ENCODE data around the gene TMEM26.

The TMEM26 gene

DNA sequence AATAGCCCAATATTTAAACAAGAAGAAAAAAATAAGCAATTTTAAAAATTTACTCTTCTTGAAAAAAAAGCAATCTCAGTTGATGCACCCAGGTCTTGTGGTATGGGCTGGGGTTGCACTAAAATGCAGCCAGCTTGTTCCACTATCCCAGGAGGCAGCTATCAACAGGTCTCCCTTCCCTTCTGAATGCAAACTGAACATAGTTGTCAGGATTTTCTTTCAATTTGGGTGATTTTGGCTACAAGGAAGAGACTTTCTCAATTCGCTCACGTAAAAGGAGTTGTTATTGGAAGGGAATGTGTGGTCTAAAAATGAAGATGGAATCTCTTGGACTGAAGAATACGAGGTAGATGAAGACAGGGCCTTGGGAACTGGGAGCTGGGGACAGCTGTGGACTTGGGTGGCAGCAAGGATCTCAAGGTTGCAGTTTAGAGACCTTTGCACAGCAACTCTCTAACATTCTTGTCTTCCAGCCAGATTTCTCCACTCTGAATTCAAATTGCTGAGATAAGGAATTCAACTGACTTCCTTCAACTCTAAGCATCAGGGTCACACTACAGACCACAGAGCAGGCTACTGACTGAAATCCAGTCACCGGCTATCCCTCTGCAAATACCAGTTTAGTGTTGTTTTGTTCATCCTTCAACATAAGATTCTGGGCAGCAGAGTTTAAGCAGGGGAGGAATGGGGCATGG lies 3.1 kb upstream of the TMEM26 start:
- no peak for DNase-seq

- no peak for DNase-seq
Observed at GRCh38 chr10:61455656-61456055, 2.5 kb upstream of the TMEM26 start.

DNA sequence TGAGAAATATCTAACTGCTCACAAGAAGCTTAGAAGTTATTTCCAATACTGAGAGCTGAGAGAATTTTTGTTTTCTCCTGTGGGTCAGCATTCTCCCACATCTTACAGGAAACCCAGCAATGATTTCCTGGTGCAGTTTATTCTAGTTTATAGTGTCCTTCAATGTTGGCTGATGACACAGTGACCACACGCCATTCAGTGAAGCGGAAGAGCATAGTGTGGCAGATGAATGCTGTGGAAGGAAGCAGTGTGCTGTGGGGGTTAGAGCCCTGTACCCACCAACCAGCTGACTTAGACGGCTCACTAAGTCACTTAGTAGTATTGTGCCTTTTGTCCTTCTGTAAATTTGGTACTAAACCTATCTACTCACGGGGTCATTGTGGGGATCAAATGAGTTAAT lies 1.4 kb upstream of the TMEM26 start:
- DNase-seq: no peak

GRCh38 chr10:61452151-61452651 lies 980 bp downstream of the TMEM26 start:
- DNase-seq: no peak

- no peak for DNase-seq
Observed at GRCh38 chr10:61451357-61451756, 1.8 kb downstream of the TMEM26 start.

- no peak for DNase-seq
Observed at GRCh38 chr10:61448841-61449600, 4.2 kb downstream of the TMEM26 start.

GRCh38 chr10:61448091-61448490 lies 5.1 kb downstream of the TMEM26 start:
- no peak for DNase-seq

DNA sequence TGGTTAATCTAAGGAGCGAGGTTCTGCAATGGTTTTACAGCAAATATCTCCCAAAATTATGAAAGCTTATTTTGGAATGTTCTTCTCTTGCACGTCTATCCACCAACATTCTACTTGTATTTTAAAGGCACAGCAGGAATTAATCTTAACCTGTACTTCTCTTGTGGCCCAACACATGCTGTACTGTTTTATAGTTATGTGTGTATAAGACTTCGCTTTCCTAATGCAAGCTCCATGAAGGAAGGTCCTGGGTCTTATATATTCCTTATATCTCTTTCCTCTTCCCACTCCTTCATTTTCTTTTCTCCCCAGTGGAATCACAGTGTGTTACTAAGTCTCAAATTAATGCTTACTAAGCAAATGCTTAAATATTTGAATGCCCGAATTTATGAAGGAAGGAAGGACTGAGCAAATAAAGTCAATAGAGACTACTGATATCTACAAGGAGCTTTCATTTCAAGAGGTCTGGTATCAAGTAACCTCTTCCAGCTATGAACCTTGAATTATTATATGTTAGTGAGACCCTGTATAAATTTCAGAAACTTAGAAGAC lies 14.0 kb downstream of the TMEM26 start:
- no peak for DNase-seq

DNA sequence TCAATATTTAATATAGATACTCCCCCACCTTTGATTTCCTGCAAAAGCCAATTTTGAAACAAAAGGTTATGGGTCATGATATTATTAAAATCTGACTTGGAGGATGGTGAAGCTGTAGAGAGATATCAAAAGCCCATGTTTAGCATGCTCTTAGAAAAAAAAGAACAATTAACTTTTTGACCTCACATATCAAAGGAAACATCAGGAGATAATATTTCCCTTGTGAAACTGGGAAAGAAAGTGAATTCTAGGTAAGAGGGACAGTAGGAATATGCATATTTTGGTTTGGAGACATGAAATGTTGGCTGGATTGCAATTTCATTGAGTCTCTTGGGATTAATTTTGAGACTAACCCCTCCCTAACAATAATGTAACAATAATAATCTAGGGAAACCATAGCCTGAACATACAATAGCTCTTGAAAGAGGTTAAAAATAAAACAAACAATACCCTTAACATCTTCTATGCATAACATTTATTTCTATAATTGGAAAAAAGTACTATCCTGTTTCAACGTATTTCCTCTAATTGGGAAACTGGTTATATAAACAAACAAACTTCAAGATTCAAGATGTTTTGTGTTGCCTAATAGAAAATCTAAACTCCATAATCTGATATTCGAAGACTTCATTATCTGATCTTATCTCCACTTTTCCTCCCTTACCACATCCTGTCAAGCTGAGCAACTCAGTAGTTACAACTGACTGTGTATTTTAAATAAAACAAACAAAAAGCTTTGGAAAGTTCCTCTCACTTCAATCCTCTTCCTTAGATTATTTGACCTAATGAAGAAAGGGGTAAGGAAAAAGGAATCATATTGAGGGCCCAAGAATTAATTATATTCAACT lies 14.8 kb downstream of the TMEM26 start:
- no peak for DNase-seq

DNA sequence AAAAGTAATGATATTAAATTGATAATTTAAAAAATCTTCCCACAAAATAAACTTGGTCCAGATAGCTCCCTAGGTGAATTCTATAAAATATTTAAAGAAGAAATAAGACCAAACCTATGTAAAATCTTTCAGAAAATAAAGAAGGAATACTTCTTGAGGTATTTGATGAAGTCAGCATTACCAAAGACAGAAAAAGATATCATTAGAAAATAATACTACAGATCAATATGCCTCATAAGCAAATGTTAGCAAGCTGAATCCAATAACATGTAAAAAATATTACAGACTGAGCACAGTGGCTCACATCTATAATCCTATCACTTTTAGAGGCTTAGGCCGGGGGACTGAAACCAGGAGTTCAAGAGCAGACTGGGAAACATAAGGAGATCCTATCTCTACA lies 30.0 kb downstream of the TMEM26 start:
- DNase-seq: no peak

GRCh38 chr10:61417661-61418060 lies 35.5 kb downstream of the TMEM26 start:
- DNase-seq: no peak

GRCh38 chr10:61415824-61416223 lies 37.4 kb downstream of the TMEM26 start:
- no peak for DNase-seq

DNA sequence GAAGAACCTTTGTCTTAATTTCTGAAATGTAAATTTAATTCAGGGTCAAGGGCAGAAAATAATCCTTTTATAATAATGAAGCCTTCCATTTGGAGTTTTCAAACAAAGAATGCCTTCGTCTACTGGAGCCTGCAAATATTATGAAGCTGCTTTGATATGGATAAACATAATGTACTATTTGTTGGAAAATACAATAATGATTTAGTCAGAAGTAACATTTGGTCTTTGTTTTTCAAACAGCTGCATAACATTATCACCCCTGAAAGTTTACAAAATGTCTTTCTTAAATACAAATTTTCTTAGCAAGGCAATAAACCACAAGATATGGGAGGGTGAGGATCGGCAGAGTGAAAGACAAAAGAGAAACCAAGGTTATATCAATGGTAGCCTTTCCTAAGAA lies 41.5 kb downstream of the TMEM26 start:
- no peak for DNase-seq

DNA sequence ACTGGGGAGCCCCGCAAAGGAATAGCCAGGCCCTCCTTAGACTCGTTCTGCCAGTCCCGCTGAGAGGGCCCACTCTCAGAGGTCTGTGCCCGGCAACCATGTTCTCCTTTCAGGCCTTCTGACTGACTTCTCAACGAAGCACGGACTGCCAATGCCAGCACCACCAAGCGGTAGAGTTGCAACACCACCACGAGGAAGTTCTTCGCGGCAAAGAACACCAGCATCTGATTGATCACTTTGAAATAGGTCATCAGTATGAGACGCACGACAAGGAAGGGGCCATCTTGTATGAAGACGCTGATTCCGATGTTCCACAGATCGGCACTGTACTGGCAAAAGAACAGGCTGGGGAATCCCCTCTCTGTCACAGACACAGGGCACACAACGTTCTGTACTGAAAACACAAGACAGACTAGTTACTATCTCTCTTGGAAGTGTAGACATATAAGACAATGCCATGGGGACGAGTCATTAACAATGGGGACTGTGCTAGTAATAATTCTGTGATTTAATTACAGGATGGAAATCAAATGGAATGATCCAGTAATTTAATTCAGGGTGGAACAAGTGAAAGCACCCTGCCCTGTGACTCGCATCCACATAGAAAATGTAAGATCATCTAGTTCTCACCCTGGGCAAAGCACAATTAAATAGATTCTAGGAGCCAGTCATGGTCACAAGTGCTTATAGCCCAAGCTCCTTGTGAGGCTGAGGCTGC lies 42.7 kb downstream of the TMEM26 start:
- DNase-seq: no peak

DNA sequence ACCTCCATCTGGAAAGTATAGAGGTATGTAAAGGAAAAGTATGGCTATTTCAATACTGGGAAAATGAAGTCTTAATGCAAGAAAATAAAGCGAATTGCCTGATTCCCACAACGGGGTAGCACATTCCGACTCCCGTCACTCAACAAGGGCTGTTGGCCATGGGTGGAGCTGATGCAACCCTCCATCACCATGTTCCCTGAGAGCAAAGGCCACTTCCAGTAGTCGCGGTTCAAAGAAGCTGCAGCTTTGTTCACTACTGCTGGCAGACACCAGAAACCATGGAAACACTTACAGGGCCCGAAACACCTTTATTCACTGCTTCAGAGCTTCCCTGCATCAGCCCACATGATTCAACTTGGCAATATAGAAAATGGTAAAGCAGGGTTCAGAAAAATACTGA lies 44.0 kb downstream of the TMEM26 start:
- DNase-seq: no peak

- DNase-seq: no peak
Observed at GRCh38 chr10:61408105-61408504, 45.1 kb downstream of the TMEM26 start.

GRCh38 chr10:61406736-61407135 lies 46.4 kb downstream of the TMEM26 start:
- no peak for DNase-seq

DNA sequence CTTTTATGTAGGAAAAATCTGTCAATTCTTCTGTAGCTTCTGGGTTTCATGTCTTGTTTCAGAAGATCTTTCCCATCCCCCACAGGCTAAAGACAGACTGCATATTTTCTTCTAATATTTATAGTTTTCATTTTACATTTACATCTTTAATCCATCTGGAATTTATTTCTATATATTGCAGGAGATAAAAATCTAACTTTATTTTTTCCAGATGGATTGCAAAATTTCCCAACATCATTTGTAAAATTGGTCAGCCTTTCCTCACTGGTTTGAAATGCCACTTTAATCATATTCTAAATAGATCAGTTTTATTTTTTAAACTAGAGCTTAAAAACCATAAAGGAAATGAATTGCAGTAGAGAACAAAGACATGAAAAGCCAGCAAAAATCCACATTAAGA lies 46.9 kb downstream of the TMEM26 start:
- DNase-seq: no peak

- DNase-seq: no peak
Observed at GRCh38 chr10:61404751-61405150, 48.4 kb downstream of the TMEM26 start.

DNA sequence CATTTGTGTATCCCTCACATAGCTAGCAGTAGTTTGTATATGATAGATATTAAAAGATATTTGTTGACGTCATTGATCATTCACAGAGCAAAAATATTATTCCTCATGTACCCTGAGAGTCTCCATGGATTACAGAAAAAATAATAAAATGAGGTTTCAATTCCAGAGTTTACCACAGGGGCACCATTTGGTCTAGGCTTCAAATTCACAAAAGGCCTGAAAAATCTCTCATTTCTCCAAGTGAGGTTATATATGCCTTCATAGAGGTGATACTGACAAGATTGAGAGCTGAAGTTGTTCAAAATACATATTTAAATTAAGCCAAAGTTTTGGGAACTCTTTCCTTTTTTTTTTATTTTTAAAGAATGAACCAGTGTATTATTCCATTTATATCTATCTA lies 52.7 kb downstream of the TMEM26 start:
- no peak for DNase-seq

DNA sequence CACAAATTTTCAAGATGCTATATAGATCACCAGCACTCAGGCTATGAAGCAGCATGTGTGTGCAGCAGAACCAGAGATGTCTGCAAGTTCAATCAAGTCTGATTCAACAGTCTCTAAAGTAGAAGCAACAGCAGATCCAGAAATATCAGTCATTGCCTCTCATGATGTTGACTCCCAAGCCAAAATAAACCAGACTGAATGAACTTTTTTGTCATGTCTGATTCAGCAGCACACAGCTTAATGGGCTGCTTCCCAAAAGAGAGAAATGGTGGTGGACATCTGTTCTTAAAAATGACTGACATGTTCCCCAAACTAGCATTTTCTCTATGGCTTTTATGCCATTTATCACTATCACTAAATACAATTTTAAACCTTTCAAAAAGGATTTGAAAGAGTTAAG lies 53.8 kb downstream of the TMEM26 start:
- DNase-seq: no peak

DNA sequence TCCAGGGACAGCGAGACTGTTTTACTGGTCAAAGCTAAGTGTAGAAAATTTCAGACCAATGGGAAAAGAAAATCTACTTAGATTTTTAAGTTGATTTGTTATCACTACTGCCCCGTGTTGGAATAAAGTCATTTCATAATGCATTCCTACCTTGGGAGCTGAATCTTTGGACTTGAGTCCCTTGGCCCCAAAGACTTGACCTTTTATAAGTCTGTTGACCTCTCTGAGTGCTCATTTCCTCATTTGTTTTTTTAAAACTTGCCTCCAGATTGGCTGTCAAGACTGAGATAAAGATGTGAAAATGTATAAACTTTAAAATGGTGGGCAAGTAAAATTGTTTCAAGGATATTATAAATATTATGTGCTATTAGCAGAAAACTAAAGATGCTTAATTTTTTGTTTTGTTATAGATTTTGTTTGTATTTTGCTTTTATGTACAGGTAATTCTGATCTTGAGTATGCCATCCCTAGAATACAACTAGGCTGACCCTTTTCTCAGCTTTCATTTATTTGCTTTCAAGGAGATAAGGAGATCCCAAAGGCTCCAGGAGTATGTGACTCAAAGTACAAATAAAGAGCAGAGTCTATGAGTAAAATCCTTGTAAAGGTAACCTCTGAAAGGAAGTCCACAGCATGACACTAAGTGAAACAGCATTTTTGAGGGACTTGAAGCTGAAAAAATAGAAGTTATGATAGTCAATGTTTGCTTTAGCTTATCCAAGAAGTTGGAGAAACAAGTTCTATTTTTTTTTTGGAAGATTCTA lies 54.6 kb downstream of the TMEM26 start:
- DNase-seq: no peak
